H1 (cell line): ENCODE data around the gene GLIPR1. TPM values are rescaled to one million over a fixed set of nuclear protein-coding genes. Genes with fewer than 3 reads are reported as not detected.

Experiments
- CTCF ChIA-PET: fragments of 300-600 bp; sonication (Branson Sonifier 250); formaldehyde crosslinking; loops from one replicate; lab custom pipeline; 2021; ENCODE audit not compliant: partially characterized antibody; lab: Charles Lee
- POLR2A ChIA-PET: fragments of 300-600 bp; sonication (Branson Sonifier 250); formaldehyde crosslinking; loops from one replicate; lab custom pipeline; 2021; ENCODE audit warnings: inconsistent platforms; ENCODE audit not compliant: partially characterized antibody; lab: Charles Lee
- DNase-seq, 2 experiments: peaks; one replicate each; pipeline versions ENCODE4 v3.0.0 to v3.0.0-alpha.2; 2010 to 2022; ENCODE audit warnings: low spot score in 2 of 2, low read depth in 1 of 2, mixed read lengths in 1 of 2
- FAIRE-seq: peaks from 2 replicates; lab custom pipeline; 2011; peaks lifted over from hg19 to GRCh38; lab: Jason Lieb, UNC
- H2AFZ ChIP-seq: 2 replicates; pipeline ENCODE4 v1.8.1; 2012; ENCODE audit warnings: low read length, inconsistent platforms
- H2AK5ac ChIP-seq: 2 replicates; pipeline ENCODE4 v1.6.1; 2013; ENCODE audit warnings: low read depth, low read length
- H2BK120ac ChIP-seq: replicated peaks from 2 replicates; pipeline ENCODE3; 2013; ENCODE audit warnings: low read depth, low read length, inconsistent platforms
- H2BK12ac ChIP-seq: 2 replicates; pipeline ENCODE4 v1.6.1; 2013; ENCODE audit warnings: low read depth, low read length
- H2BK15ac ChIP-seq: 2 replicates; pipeline ENCODE4 v1.6.1; 2013; ENCODE audit warnings: low read length
- H2BK20ac ChIP-seq: 2 replicates; pipeline ENCODE4 v1.6.1; 2013; ENCODE audit warnings: low read length
- H2BK5ac ChIP-seq: 2 replicates; pipeline ENCODE4 v1.6.1; 2013; ENCODE audit warnings: low read depth, low read length
- H3K14ac ChIP-seq: 2 replicates; pipeline ENCODE4 v1.6.1; 2013; ENCODE audit warnings: inconsistent platforms; ENCODE audit not compliant: insufficient read length
- H3K18ac ChIP-seq: 2 replicates; pipeline ENCODE4 v1.6.1; 2013; ENCODE audit warnings: low read length; ENCODE audit errors: extremely low read depth
- H3K23ac ChIP-seq: 2 replicates; pipeline ENCODE4 v1.6.1; 2013; ENCODE audit warnings: inconsistent platforms; ENCODE audit not compliant: insufficient read length
- H3K23me2 ChIP-seq: 2 replicates; pipeline ENCODE4 v1.6.1; 2013; ENCODE audit warnings: low read depth, low read length
- H3K27ac ChIP-seq: 2 replicates; pipeline ENCODE4 v1.6.1; 2011; ENCODE audit warnings: low read depth, low read length, inconsistent platforms
- H3K27me3 ChIP-seq, 4 experiments: replicated peaks in 1 of 4; 1 replicate in 1 of 4; 2 replicates in 3 of 4; pipeline versions ENCODE4 v1.6.1 to v1.8.1; 2011 to 2013; ENCODE audit warnings: low read length in 3 of 4, mild to moderate bottlenecking in 3 of 4, inconsistent platforms in 2 of 4, mixed read lengths in 2 of 4, moderate library complexity in 1 of 4; ENCODE audit not compliant: control insufficient read depth in 3 of 4, insufficient read depth in 3 of 4; ENCODE audit errors: extremely low read depth in 1 of 4
- H3K36me3 ChIP-seq, 4 experiments: 2 replicates each; pipeline versions ENCODE4 v1.6.1 to v1.8.1; 2011 to 2013; ENCODE audit warnings: mild to moderate bottlenecking in 4 of 4, low read length in 3 of 4, moderate library complexity in 2 of 4, control low read depth in 1 of 4, inconsistent platforms in 1 of 4; ENCODE audit not compliant: insufficient read depth in 4 of 4, control insufficient read depth in 2 of 4
- H3K4ac ChIP-seq: replicated peaks from 2 replicates; pipeline ENCODE3; 2013; ENCODE audit warnings: low read length, low read depth, mixed read lengths, inconsistent platforms; ENCODE audit not compliant: insufficient read length
- H3K4me1 ChIP-seq, 4 experiments: replicated peaks in 1 of 4; 1 replicate in 1 of 4; 2 replicates in 3 of 4; pipeline versions ENCODE4 v1.6.1 to v1.8.1; 2011 to 2013; ENCODE audit warnings: low read length in 3 of 4, inconsistent platforms in 2 of 4, mixed read lengths in 1 of 4; ENCODE audit not compliant: insufficient read depth in 4 of 4, control insufficient read depth in 3 of 4
- H3K4me2 ChIP-seq, 2 experiments: 2 replicates each; pipeline versions ENCODE4 v1.6.1 to v1.8.1; 2011 to 2013; ENCODE audit warnings: low read depth in 2 of 2, low read length in 2 of 2, control low read depth in 1 of 2, inconsistent platforms in 1 of 2, mild to moderate bottlenecking in 1 of 2; ENCODE audit not compliant: insufficient read depth in 1 of 2
- H3K4me3 ChIP-seq, 4 experiments: fragments of 200-600, 300-600 bp in 1 of 4; sonication (generic), shearing (Covaris generic), sonication (Bioruptor Twin) in 1 of 4; 2 replicates each; pipeline versions ENCODE4 v1.5.1 to v1.8.1; 2011 to 2016; ENCODE audit warnings: low read length in 4 of 4, low read depth in 3 of 4, control low read depth in 2 of 4, inconsistent platforms in 2 of 4, mild to moderate bottlenecking in 2 of 4, mixed read lengths in 1 of 4, moderate library complexity in 1 of 4; ENCODE audit not compliant: insufficient read depth in 2 of 4; ENCODE audit errors: extremely low read depth in 1 of 4
- H3K56ac ChIP-seq: replicated peaks from 2 replicates; pipeline ENCODE3; 2013; ENCODE audit warnings: low read depth, mild to moderate bottlenecking, mixed read lengths, low read length, inconsistent platforms; ENCODE audit not compliant: insufficient read length
- H3K79me1 ChIP-seq: 2 replicates; pipeline ENCODE4 v1.6.1; 2013; ENCODE audit warnings: low read depth, low read length, control low read depth
- H3K79me2 ChIP-seq, 2 experiments: 2 replicates each; pipeline versions ENCODE4 v1.6.1 to v1.8.1; 2012 to 2013; ENCODE audit warnings: low read length in 2 of 2, mild to moderate bottlenecking in 2 of 2, inconsistent platforms in 1 of 2; ENCODE audit not compliant: insufficient read depth in 2 of 2, control insufficient read depth in 1 of 2
- H3K9ac ChIP-seq, 4 experiments: replicated peaks in 1 of 4; 1 replicate in 1 of 4; 2 replicates in 3 of 4; pipeline versions ENCODE4 v1.6.1 to v1.8.1; 2011 to 2013; ENCODE audit warnings: low read depth in 3 of 4, low read length in 3 of 4, control low read depth in 2 of 4, mild to moderate bottlenecking in 2 of 4, moderate library complexity in 2 of 4, inconsistent platforms in 1 of 4; ENCODE audit errors: extremely low read depth in 1 of 4
- H3K9me3 ChIP-seq, 2 experiments: 2 replicates each; pipeline versions ENCODE4 v1.6.1 to v1.8.1; 2012 to 2013; ENCODE audit warnings: mild to moderate bottlenecking in 2 of 2, moderate library complexity in 2 of 2, control low read depth in 1 of 2, inconsistent platforms in 1 of 2, low read depth in 1 of 2, low read length in 1 of 2, mixed read lengths in 1 of 2; ENCODE audit not compliant: insufficient read depth in 2 of 2
- H4K20me1 ChIP-seq, 2 experiments: replicated peaks in 1 of 2; 2 replicates each; pipeline versions ENCODE3 to v1.8.1; 2011 to 2013; ENCODE audit warnings: inconsistent platforms in 2 of 2, low read length in 2 of 2, mild to moderate bottlenecking in 1 of 2; ENCODE audit not compliant: insufficient read depth in 2 of 2, control insufficient read depth in 1 of 2
- H4K5ac ChIP-seq: 2 replicates; pipeline ENCODE4 v1.6.1; 2013; ENCODE audit warnings: low read length, low read depth, mixed read lengths, inconsistent platforms; ENCODE audit not compliant: insufficient read length
- H4K8ac ChIP-seq: 2 replicates; pipeline ENCODE4 v1.8.0; 2013; ENCODE audit warnings: mild to moderate bottlenecking, moderate library complexity, low read length, inconsistent platforms; ENCODE audit not compliant: insufficient read depth; ENCODE audit errors: extremely low read depth
- H4K91ac ChIP-seq: replicated peaks from 2 replicates; pipeline ENCODE3; 2013; ENCODE audit warnings: low read length, mixed read lengths, inconsistent platforms; ENCODE audit not compliant: insufficient read length
- BACH1 ChIP-seq: IDR thresholded peaks from 2 replicates; pipeline ENCODE4 v1.6.1; 2012; ENCODE audit warnings: low read length, improper control_type of control experiment
- CBX5 ChIP-seq: fragments of 300-800, 300-1000 bp; sonication (generic); IDR thresholded peaks from 2 replicates; pipeline ENCODE4 v1.7.1; 2016; ENCODE audit warnings: antibody characterized with exemption, low read length, low read depth
- KDM5A ChIP-seq: fragments of 200-600 bp; IDR thresholded peaks from 2 replicates; pipeline ENCODE4 v1.7.1; 2012; ENCODE audit warnings: mild to moderate bottlenecking, low read length, inconsistent platforms, mixed read lengths
- RAD21 ChIP-seq, 2 experiments: IDR thresholded peaks in 1 of 2; conservative IDR thresholded peaks in 1 of 2; 2 replicates each; pipeline ENCODE4 v1.6.1; 2011; ENCODE audit warnings: low read depth in 2 of 2, low read length in 2 of 2, improper control_type of control experiment in 1 of 2, inconsistent platforms in 1 of 2, mild to moderate bottlenecking in 1 of 2, moderate library complexity in 1 of 2
- SIX5 ChIP-seq: IDR thresholded peaks from 2 replicates; pipeline ENCODE4 v1.6.1; 2011; ENCODE audit warnings: mild to moderate bottlenecking, low read depth, low read length
- SUZ12 ChIP-seq: fragments of 200-600 bp; sonication (generic); IDR thresholded peaks from 2 replicates; pipeline ENCODE4 v1.6.1; 2012; ENCODE audit warnings: mild to moderate bottlenecking, inconsistent platforms, low read length, moderate library complexity, mixed read lengths
- TAF7 ChIP-seq: optimal IDR thresholded peaks from 2 replicates; pipeline ENCODE3; 2011; ENCODE audit warnings: low read depth, mild to moderate bottlenecking, inconsistent platforms, low read length, moderate library complexity, borderline replicate concordance
- YY1 ChIP-seq: IDR thresholded peaks from 2 replicates; pipeline ENCODE4 v1.6.1; 2011; ENCODE audit warnings: low read depth, mild to moderate bottlenecking, low read length
- polyA plus RNA-seq, 7 experiments: library from polyadenylated mRNA; depleted of rRNA in 3 of 7; stranded (reverse) in 5 of 7; unstranded in 2 of 7; fragments of >200 nt in 5 of 7; fragments of 200-250 nt in 2 of 7; gene quantifications; 1 replicate in 5 of 7; 2 replicates in 1 of 7; 4 replicates in 1 of 7; pipeline versions ENCODE4 v1.2.1 to v1.2.3, GENCODE V29; 2011 to 2013; ENCODE audit warnings: missing spikeins in 2 of 7, mixed read lengths in 2 of 7
- total RNA-seq: library from RNA; stranded (reverse); fragmentation: NEBNext Ultra II Directional; extraction: Animal tissue kit (Norgen Biotek cat#: 25700); gene quantifications from 2 replicates; pipeline ENCODE4 v1.2.1, GENCODE V29; 2021
- TF ChIP-seq, protein P1 (sequence below): IDR thresholded peaks from 2 replicates; pipeline ENCODE4 v1.6.1; 2012; ENCODE audit warnings: inconsistent platforms
- TF ChIP-seq, protein P2 (sequence below), 3 experiments: IDR thresholded peaks; 1 replicate in 2 of 3; 2 replicates in 1 of 3; pipeline versions ENCODE4 v1.5.1 to v1.6.1; 2011; ENCODE audit warnings: low read length in 3 of 3, mild to moderate bottlenecking in 3 of 3, inconsistent platforms in 2 of 3, low read depth in 1 of 3, moderate library complexity in 1 of 3; ENCODE audit not compliant: insufficient read depth in 1 of 3; ENCODE audit errors: control extremely low read depth in 1 of 3

The GLIPR1 gene
- total and polyA plus RNA-seq, 2 of the 8 experiments (the other 6 are each of a cell fraction or from before 2014, with no cell fraction given) = 0.23 to 1.5 TPM

- no peak overlapping the region for H3K56ac ChIP-seq
- FAIRE-seq (no peak), DNase-seq (no peak)
- peaks cover 6 to 20% of the 10 kb centered on the region in 2 experiments; a peak in 3 of 4 replicates for H3K9me3 ChIP-seq
- H3K9ac ChIP-seq = no peak overlapping the region
- H3K79me1 ChIP-seq = no peaks in the 10 kb centered on the region
- H4K8ac ChIP-seq = no peak overlapping the region
- no peaks in the 10 kb centered on the region for H3K23me2 ChIP-seq
- no peak overlapping the region for H2BK5ac ChIP-seq
- H3K4ac ChIP-seq = no peak overlapping the region
- H2BK120ac ChIP-seq = no peak overlapping the region
- H3K18ac ChIP-seq = no peak overlapping the region
- no peak overlapping the region for H3K27ac ChIP-seq
- ChIA-PET CTCF (interaction anchor here (2.2 kb wide), 1 partner anchor 25 kb away, joined by 15 read pairs; no protein-coding TSS in a partner anchor), POLR2A (no interaction called here)
- H3K14ac ChIP-seq = no peak overlapping the region
- no peak overlapping the region for H3K4me2 ChIP-seq
- no peaks in the 10 kb centered on the region for H3K4me1 ChIP-seq
- no peaks in the 10 kb centered on the region for H3K79me2 ChIP-seq
- H2AFZ ChIP-seq = no peak overlapping the region
- no peak overlapping the region for H2BK15ac ChIP-seq
- H3K27me3 ChIP-seq = no peaks in the 10 kb centered on the region
- H4K5ac ChIP-seq = no peak overlapping the region
- no peaks in the 10 kb centered on the region for H3K36me3 ChIP-seq
- H4K20me1 ChIP-seq = no peaks in the 10 kb centered on the region
- no peak overlapping the region for H4K91ac ChIP-seq
- no peak overlapping the region for H3K23ac ChIP-seq
- no peak overlapping the region for H3K4me3 ChIP-seq
- no peak overlapping the region for H2AK5ac ChIP-seq
- H2BK20ac ChIP-seq = no peak overlapping the region
- no peak overlapping the region for H2BK12ac ChIP-seq
- TF ChIP-seq, protein P1, sequence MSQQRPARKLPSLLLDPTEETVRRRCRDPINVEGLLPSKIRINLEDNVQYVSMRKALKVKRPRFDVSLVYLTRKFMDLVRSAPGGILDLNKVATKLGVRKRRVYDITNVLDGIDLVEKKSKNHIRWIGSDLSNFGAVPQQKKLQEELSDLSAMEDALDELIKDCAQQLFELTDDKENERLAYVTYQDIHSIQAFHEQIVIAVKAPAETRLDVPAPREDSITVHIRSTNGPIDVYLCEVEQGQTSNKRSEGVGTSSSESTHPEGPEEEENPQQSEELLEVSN = no peak
- TF ChIP-seq SUZ12 (no peak), BACH1 (no peak), YY1 (no peak), TAF7 (no peak), KDM5A (no peak), CBX5 (no peak), SIX5 (no peak), RAD21 (IDR thresholded peaks at IDR 0.05 in 1 of 2, conservative IDR thresholded peaks at IDR 0.05 in 1 of 2; ENCODE audit: low read depth in 2 of 2, low read length in 2 of 2) (no peak)
- TF ChIP-seq, protein P2, sequence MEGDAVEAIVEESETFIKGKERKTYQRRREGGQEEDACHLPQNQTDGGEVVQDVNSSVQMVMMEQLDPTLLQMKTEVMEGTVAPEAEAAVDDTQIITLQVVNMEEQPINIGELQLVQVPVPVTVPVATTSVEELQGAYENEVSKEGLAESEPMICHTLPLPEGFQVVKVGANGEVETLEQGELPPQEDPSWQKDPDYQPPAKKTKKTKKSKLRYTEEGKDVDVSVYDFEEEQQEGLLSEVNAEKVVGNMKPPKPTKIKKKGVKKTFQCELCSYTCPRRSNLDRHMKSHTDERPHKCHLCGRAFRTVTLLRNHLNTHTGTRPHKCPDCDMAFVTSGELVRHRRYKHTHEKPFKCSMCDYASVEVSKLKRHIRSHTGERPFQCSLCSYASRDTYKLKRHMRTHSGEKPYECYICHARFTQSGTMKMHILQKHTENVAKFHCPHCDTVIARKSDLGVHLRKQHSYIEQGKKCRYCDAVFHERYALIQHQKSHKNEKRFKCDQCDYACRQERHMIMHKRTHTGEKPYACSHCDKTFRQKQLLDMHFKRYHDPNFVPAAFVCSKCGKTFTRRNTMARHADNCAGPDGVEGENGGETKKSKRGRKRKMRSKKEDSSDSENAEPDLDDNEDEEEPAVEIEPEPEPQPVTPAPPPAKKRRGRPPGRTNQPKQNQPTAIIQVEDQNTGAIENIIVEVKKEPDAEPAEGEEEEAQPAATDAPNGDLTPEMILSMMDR (IDR thresholded peaks at IDR 0.05; ENCODE audit: control extremely low read depth in 1 of 3, insufficient read depth in 1 of 3, low read depth in 1 of 3, low read length in 3 of 3) = no peak
Measured at GRCh38 chr12:75460204-75460603, 20.4 kb upstream of the GLIPR1 start.
